Heart right ventricle (tissue), 16 donors: Measurements from ENCODE around the gene TMEM222. TPM values are rescaled to one million over a fixed set of nuclear protein-coding genes. Genes with fewer than 3 reads are reported as not detected.

Experiments
- ATAC-seq, 8 donors: fragments of 200-7000 bp; cut with Tn5 transposase; one replicate each; pipeline ENCODE4 v1.9.1; 2020; ENCODE audit warnings: mild to moderate bottlenecking in 8 of 8, moderate library complexity in 8 of 8, moderate number of reproducible peaks in 1 of 8
- DNase-seq, 2 donors: peaks; one replicate each; pipeline ENCODE4 v3.0.0-alpha.2; 2020
- H3K27ac ChIP-seq, 10 donors: fragments of 200-600 bp; sonication (generic) in 2 of 10; one replicate each; pipeline versions ENCODE4 v1.5.0 to v1.8.0; 2020 to 2022; ENCODE audit warnings: mild to moderate bottlenecking in 3 of 10
- H3K27me3 ChIP-seq, 7 donors: fragments of 200-600 bp; one replicate each; pipeline ENCODE4 v1.8.0; 2021 to 2022; ENCODE audit warnings: mild to moderate bottlenecking in 2 of 7
- H3K36me3 ChIP-seq, 9 donors: fragments of 200-600 bp; sonication (generic) in 1 of 9; one replicate each; pipeline versions ENCODE4 v1.5.0 to v1.8.0; 2020 to 2022; ENCODE audit warnings: mild to moderate bottlenecking in 2 of 9
- H3K4me1 ChIP-seq, 9 donors: fragments of 200-600 bp; sonication (generic) in 1 of 9; one replicate each; pipeline versions ENCODE4 v1.5.0 to v1.8.0; 2020 to 2022; ENCODE audit warnings: mild to moderate bottlenecking in 4 of 9
- H3K4me3 ChIP-seq, 10 donors: fragments of 200-600 bp; sonication (generic) in 2 of 10; one replicate each; pipeline versions ENCODE4 v1.5.0 to v1.8.0; 2020 to 2022; ENCODE audit warnings: mild to moderate bottlenecking in 7 of 10, moderate library complexity in 2 of 10
- H3K9me3 ChIP-seq, 11 donors: fragments of 200-600 bp in 10 of 11; sonication (generic) in 2 of 11; one replicate each; pipeline versions ENCODE4 v1.5.0 to v1.8.0; 2013 to 2022; ENCODE audit warnings: mild to moderate bottlenecking in 2 of 11, control low read depth in 1 of 11, moderate library complexity in 1 of 11
- CTCF ChIP-seq, 9 donors: fragments of 200-600 bp; sonication (generic) in 2 of 9; IDR thresholded peaks; one replicate each; pipeline versions ENCODE4 v1.5.0 to v1.8.0; 2021 to 2022; ENCODE audit warnings: antibody characterized with exemption in 9 of 9, mild to moderate bottlenecking in 5 of 9, moderate library complexity in 1 of 9
- WGBS, 2 donors: extraction: QIAGEN DNeasy Blood & Tissue Kit; methylation state at CpG; one replicate each; pipeline ENCODE4 v1.1.7; 2013; ENCODE audit warnings: inconsistent platforms in 1 of 2; 5-methylcytosine and 5-hydroxymethylcytosine counted together
- intact Hi-C, 10 donors: fragments of 100-400 bp; cut with DNase I; formaldehyde crosslinking; loops; one replicate each; pipeline versions ENCODE4 v1.11.1 to v1.14.2; 2022
- polyA plus RNA-seq, 2 donors: library from polyadenylated mRNA; stranded (reverse); fragments of 200-250 nt; gene quantifications; one replicate each; pipeline ENCODE4 v1.2.3, GENCODE V29; 2013
- total RNA-seq, 10 donors: library from RNA; stranded (reverse); fragmentation: NEBNext Ultra II Directional in 3 of 10; extraction: Animal tissue kit (Norgen Biotek cat#: 25700) in 3 of 10; gene quantifications; one replicate each; pipeline versions ENCODE4 v1.2.1 to v1.2.4, GENCODE V29; 2021 to 2023
- donor health status: Arrhythmogenic right ventricular cardiomyopathy.
- donor health status: ischemic (EF 13 %, LVEDD 7.1; RV severe dilation, severe dysfunction).
- donor health status: healthy with polysubstance abuse.
- donor health status: DM: no; HTN: yes; CAD: no.
- donor health status: DM: no; HTN: no; CAD: no.
- donor health status: ischemic (EF 25% LVEDD 6.9; RV normal size, moderate dysfunction).
- donor health status: ischemic (EF 25% LVEDD 5.7; RV mildly dilated, moderate dysfunction).
- donor health status: healthy.
- donor health status: DM: yes; HTN: yes; CAD: no.
- donor health status: Ischemic cardiomyopathy.
- donor health status: ischemic (EF 35%, LVEDD 5.7; RV mildly dilated, moderate dysfunction).
- donor health status: nonischemic (EF 11% LVEDD 7.7; RV severe dilation, severe dysfunction).
- donor health status: DM: yes; HTN: yes; CAD: no.
- donor health status: PGD.
- donor health status: ischemic (EF 29% LVEDD 5.4; RV normal size, mild dysfunction).
- donor health status: nonischemic (EF 23%, LVEDD 6.1; RV moderate dilation, normal function).

The TMEM222 gene
- total and polyA plus RNA-seq, 12 donors = 24.1 to 47.2 (median 26.9) TPM

GRCh38 chr1:27380766-27381733 is 59.1 kb downstream of the TMEM222 start:
- intact Hi-C loops = loop anchor here in 3 of 10 donors (5.0 to 10.0 kb wide), 3 partner anchors 79 to 276 kb away; no protein-coding TSS in a partner anchor
- TF ChIP-seq CTCF (IDR thresholded peaks at IDR 0.05) = no peak

GRCh38 chr1:27381969-27382762 is 60.2 kb downstream of the TMEM222 start:
- no peak for TF ChIP-seq CTCF (IDR thresholded peaks at IDR 0.05)
- DNase-seq (no peak), ATAC-seq (no peak)
- H3K4me3 ChIP-seq = no peak overlapping the region
- no peaks in the 10 kb centered on the region for H3K36me3 ChIP-seq
- peaks cover 0 to 9% (median 0%) of the 10 kb centered on the region in 7 donors for H3K27me3 ChIP-seq
- H3K27ac ChIP-seq = no peak overlapping the region
- H3K9me3 ChIP-seq = no peaks in the 10 kb centered on the region
- H3K4me1 ChIP-seq = peaks cover 0 to 27% (median 9%) of the 10 kb centered on the region in 9 donors
- intact Hi-C loops = loop anchor here in 3 of 10 donors (5.0 to 10.0 kb wide), 3 partner anchors 80 to 277 kb away; no protein-coding TSS in a partner anchor
- WGBS, 2 donors = 79 to 80% methylated on average over 15 to 18 of the region's 18 CpGs

More at GRCh38 chr1:27380766-27381733, 59.1 kb downstream of the TMEM222 start:
- H3K4me3 ChIP-seq = no peak overlapping the region
- H3K36me3 ChIP-seq = no peaks in the 10 kb centered on the region
- peaks cover 0 to 9% (median 0%) of the 10 kb centered on the region in 7 donors for H3K27me3 ChIP-seq
- WGBS, 2 donors = 77 to 86% methylated on average over 12 of the region's 12 CpGs
- H3K27ac ChIP-seq = peak overlapping the region in 1 of 10 donors; percentile 9
- H3K9me3 ChIP-seq = no peaks in the 10 kb centered on the region
- DNase-seq = no peak
- H3K4me1 ChIP-seq = peaks cover 0 to 38% (median 14%) of the 10 kb centered on the region in 9 donors
- ATAC-seq = peak in 3 of 8 donors; percentile 15 to 48 (median 46)

GRCh38 chr1:27383039-27383605 is 61.2 kb downstream of the TMEM222 start, which contains the start of gene CD164L2:
TSS of gene CD164L2 (minus strand) at chr1:27383333. CDS start at chr1:27383239, 94 bp downstream.
- peaks cover 0 to 9% (median 0%) of the 10 kb centered on the region in 7 donors for H3K27me3 ChIP-seq
- H3K4me1 ChIP-seq = peaks cover 0 to 18% (median 6%) of the 10 kb centered on the region in 9 donors
- H3K27ac ChIP-seq = no peak within 1 kb of the TSS
- ATAC-seq (peak in 2 of 8 donors; percentile 7 to 30), DNase-seq (no peak)
- H3K36me3 ChIP-seq = no peaks in the 10 kb centered on the region
- intact Hi-C loops = loop anchor here in 3 of 10 donors (5.0 to 10.0 kb wide), 3 partner anchors 81 to 278 kb away; no protein-coding TSS in a partner anchor
- WGBS, 2 donors = 17 to 25% methylated on average over 40 to 43 of the region's 43 CpGs
- no peak within 1 kb of the TSS for H3K4me3 ChIP-seq
- no peaks in the 10 kb centered on the region for H3K9me3 ChIP-seq
- no peak for TF ChIP-seq CTCF (IDR thresholded peaks at IDR 0.05)
